Panc1 (cell line): ENCODE results near the gene OR4D1. TPM values are rescaled to one million over a fixed set of nuclear protein-coding genes. Genes with fewer than 3 reads are reported as not detected.

Source experiments
- ATAC-seq: fragments of 200-7000 bp; cut with Tn5 transposase; 2 replicates; pipeline ENCODE4 v1.9.1; 2020; ENCODE audit warnings: mild to moderate bottlenecking, moderate library complexity
- BruUV-seq: library from RNA; stranded (reverse); fragments of 400-500 nt; replicated peaks from 2 replicates; lab custom pipeline; 2021; lab: Mats Ljungman, UMichigan
- CTCF ChIA-PET: fragments of 300-600 bp; sonication (Branson Sonifier 250); formaldehyde crosslinking; loops from one replicate; lab custom pipeline; 2022; ENCODE audit warnings: antibody characterized with exemption; lab: Charles Lee
- POLR2A ChIA-PET: fragments of 300-600 bp; sonication (Branson Sonifier 250); formaldehyde crosslinking; loops from one replicate; lab custom pipeline; 2022; ENCODE audit warnings: antibody characterized with exemption; lab: Charles Lee
- DNase-seq: peaks from one replicate; pipeline ENCODE4 v3.0.0-alpha.2; 2010; ENCODE audit warnings: low read depth, low spot score
- H3K27ac ChIP-seq: 2 replicates; pipeline ENCODE4 v1.5.1; 2011; ENCODE audit warnings: mild to moderate bottlenecking, low read length, inconsistent platforms
- H3K27me3 ChIP-seq: fragments of 200-500 bp; sonication (Bioruptor generic); 2 replicates; pipeline ENCODE4 v1.6.0; 2014; ENCODE audit warnings: low read length, inconsistent platforms; ENCODE audit not compliant: control insufficient read depth, insufficient read depth
- H3K36me3 ChIP-seq: fragments of 200-500 bp; sonication (Bioruptor generic); 2 replicates; pipeline ENCODE4 v1.5.1; 2014; ENCODE audit warnings: inconsistent platforms, mild to moderate bottlenecking, low read length, moderate library complexity; ENCODE audit not compliant: control insufficient read depth, insufficient read depth
- H3K4me1 ChIP-seq: 2 replicates; pipeline ENCODE4 v1.5.1; 2011; ENCODE audit warnings: inconsistent platforms, mild to moderate bottlenecking, low read length, moderate library complexity; ENCODE audit not compliant: control insufficient read depth, insufficient read depth
- H3K4me3 ChIP-seq, 2 experiments: 2 replicates each; pipeline ENCODE4 v1.5.1; 2011 to 2012; ENCODE audit warnings: low read depth in 2 of 2, low read length in 2 of 2, mild to moderate bottlenecking in 2 of 2, inconsistent platforms in 1 of 2, moderate library complexity in 1 of 2
- H3K9me3 ChIP-seq: fragments of 200-500 bp; sonication (Bioruptor generic); 2 replicates; pipeline ENCODE4 v1.5.1; 2014; ENCODE audit warnings: low read depth, mild to moderate bottlenecking, inconsistent platforms, low read length, moderate library complexity; ENCODE audit not compliant: control insufficient read depth, insufficient read depth
- CTCF ChIP-seq: fragments of 450-650 bp; IDR thresholded peaks from 2 replicates; pipeline ENCODE4 v1.5.1; 2017; ENCODE audit warnings: mild to moderate bottlenecking
- POLR2AphosphoS5 ChIP-seq: IDR thresholded peaks from 2 replicates; pipeline ENCODE4 v1.6.1; 2012; ENCODE audit warnings: mild to moderate bottlenecking, low read depth, low read length, moderate library complexity
- REST ChIP-seq, 2 experiments: IDR thresholded peaks; 2 replicates each; pipeline ENCODE4 v1.6.1; 2011 to 2012; ENCODE audit warnings: low read depth in 2 of 2, control low read depth in 1 of 2, low read length in 1 of 2, mild to moderate bottlenecking in 1 of 2, moderate library complexity in 1 of 2; ENCODE audit not compliant: insufficient read depth in 1 of 2
- SIN3A ChIP-seq: IDR thresholded peaks from 2 replicates; pipeline ENCODE4 v1.6.1; 2012; ENCODE audit warnings: low read depth, mild to moderate bottlenecking, low read length, moderate library complexity, borderline replicate concordance; ENCODE audit not compliant: insufficient read depth
- TCF7L2 ChIP-seq: IDR thresholded peaks from 2 replicates; pipeline ENCODE4 v1.6.1; 2011; ENCODE audit warnings: mild to moderate bottlenecking, low read depth, low read length, inconsistent platforms
- in situ Hi-C: cut with HindIII; loops from 2 replicates; pipeline ENCODE4 v1.10.0; 2016; ENCODE audit warnings: low sequenced_read_pairs, low pct_unique_long_range_greater_than_20kb
- intact Hi-C: fragments of 100-400 bp; cut with micrococcal nuclease; formaldehyde crosslinking; loops from one replicate; pipeline ENCODE4 v1.10.0; 2022; ENCODE audit not compliant: unreplicated experiment
- total RNA-seq: library from RNA; stranded (reverse); gene quantifications from one replicate; pipeline ENCODE4 v1.2.1, GENCODE V29; 2021; ENCODE audit not compliant: unreplicated experiment

The OR4D1 gene
- total RNA-seq, 1 experiment from 2014 or later: 0.05 TPM

GRCh38 chr17:58172369-58173071 lies 24.3 kb downstream of the OR4D1 start:
- intact Hi-C loops (loop anchor here (1.0 kb wide), 1 partner anchor 52 kb away; no protein-coding TSS in a partner anchor), in situ Hi-C loops (no loop called here)
- POLR2A ChIA-PET: no interaction called here
- Histone ChIP-seq H3K27me3 (peaks cover 46% of the 10 kb centered on the region), H3K4me1 (no peaks in the 10 kb centered on the region), H3K9me3 (no peaks in the 10 kb centered on the region), H3K27ac (no peak overlapping the region), H3K4me3 (no peak overlapping the region), H3K36me3 (no peaks in the 10 kb centered on the region)
- CTCF ChIA-PET: interaction anchor here (0.6 kb wide), 1 partner anchor 173 kb away, joined by 3 read pairs; no protein-coding TSS in a partner anchor
- no TSS peak for BruUV-seq
- DNase-seq (no peak), ATAC-seq (peak; percentile 88)
- no peak for TF ChIP-seq TCF7L2
- TF ChIP-seq CTCF: peak; percentile 78
- TF ChIP-seq SIN3A: no peak
- peak; percentile 66 to 82; a peak in 3 of 4 replicates for TF ChIP-seq REST (IDR thresholded peaks at IDR 0.05; ENCODE audit: insufficient read depth in 1 of 2, low read depth in 2 of 2, low read length in 1 of 2)

GRCh38 chr17:58174871-58175270 lies 26.7 kb downstream of the OR4D1 start:
- ATAC-seq (no peak), DNase-seq (no peak)
- ChIA-PET CTCF (interaction anchor here (0.9 kb wide), 1 partner anchor 53 kb away, joined by 4 read pairs; no protein-coding TSS in a partner anchor), POLR2A (no interaction called here)
- Histone ChIP-seq H3K36me3 (no peaks in the 10 kb centered on the region), H3K4me3 (no peak overlapping the region), H3K27ac (no peak overlapping the region), H3K4me1 (no peaks in the 10 kb centered on the region), H3K9me3 (no peaks in the 10 kb centered on the region), H3K27me3 (peaks cover 38% of the 10 kb centered on the region)
- intact Hi-C loops (no loop called here), in situ Hi-C loops (no loop called here)
- BruUV-seq: no TSS peak
- no peak for TF ChIP-seq TCF7L2
- no peak for TF ChIP-seq CTCF
- no peak for TF ChIP-seq POLR2AphosphoS5
- TF ChIP-seq REST (IDR thresholded peaks at IDR 0.05; ENCODE audit: insufficient read depth in 1 of 2, low read depth in 2 of 2, low read length in 1 of 2): no peak
